Cerebellar nuclear complex (tissue), 1 donor: ENCODE results near the gene PPP1CA.

Source experiments
- DNase-seq, 2 experiments: peaks; one replicate each; lab custom pipeline; 2025; lab: John Stamatoyannopoulos, UW

Gene PPP1CA

DNA sequence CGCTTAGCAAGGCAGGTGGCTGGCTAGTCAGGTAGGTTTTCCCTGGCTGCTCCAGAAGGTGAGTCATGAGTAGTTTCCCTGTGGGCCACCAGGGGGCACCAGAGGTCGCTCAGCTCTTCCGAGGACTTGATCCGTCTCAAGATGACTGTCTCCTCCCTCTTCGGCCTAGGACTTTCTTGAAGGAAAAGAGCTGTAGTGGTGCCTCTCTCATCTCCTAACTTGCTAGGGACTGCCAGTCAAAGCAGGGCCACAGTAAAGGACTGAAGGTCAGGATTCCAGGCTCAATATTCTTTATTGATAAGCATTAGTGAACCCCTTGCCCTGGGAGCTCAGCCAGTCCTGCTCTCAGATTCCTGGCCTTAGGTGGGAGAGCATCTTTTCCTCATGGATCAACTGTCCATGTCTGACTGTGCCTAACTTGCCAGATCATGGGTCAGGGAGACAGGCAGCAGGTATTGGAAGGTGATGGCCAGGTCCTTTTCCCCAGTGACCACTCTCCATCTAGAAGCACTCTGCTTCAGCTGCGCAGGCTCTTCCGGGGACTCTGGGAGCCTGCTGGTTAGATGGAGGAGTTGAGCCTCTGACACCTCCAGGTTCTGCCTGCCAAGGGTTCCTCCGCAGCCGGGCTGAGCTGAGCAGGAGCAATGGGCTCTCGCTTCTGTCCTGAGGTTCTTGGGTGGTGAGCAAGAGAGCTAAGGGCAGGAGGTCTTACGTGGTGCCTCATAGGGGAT lies 50.2 kb downstream of the PPP1CA start:
- DNase-seq, result peak in 1 of 2 experiments; percentile 15

- no peak for DNase-seq
These were observed 51.7 kb downstream of the PPP1CA start for GRCh38 chr11:67349928-67350465.

DNA sequence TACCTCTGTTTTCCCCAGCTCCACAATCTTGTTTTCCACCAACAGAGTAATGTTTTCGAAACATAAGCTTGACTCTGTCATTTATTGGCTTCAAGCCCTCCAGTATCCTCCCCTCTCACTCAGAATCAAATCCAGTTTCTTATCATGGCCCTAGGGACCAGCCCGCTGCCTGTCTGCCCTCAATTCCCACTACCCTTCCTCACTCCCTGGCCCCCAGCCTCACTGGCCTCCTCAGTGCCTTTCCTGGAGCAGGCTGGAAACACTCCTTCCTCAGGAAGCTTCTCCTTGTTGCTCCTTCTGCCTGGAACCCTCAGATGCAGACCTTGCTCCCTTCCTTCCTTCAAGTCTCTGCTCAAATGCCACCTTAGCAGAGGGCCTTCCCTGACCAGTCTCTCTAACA lies 52.2 kb downstream of the PPP1CA start:
- no peak for DNase-seq

GRCh38 chr11:67349036-67349435 lies 52.6 kb downstream of the PPP1CA start:
- DNase-seq, result no peak
